ENCODE measurements around the gene NIPAL4. TPM values are rescaled to one million over a fixed set of nuclear protein-coding genes. Genes with fewer than 3 reads are reported as not detected.

Gene NIPAL4
- total RNA-seq, 6 experiments from 2014 or later = 0.07 TPM; not detected in 5

GRCh38 chr5:157446412-157446935 is 13.5 kb upstream of the NIPAL4 start:
- 88% methylated on average over 7 of the region's 9 CpGs for WGBS (ENCODE audit: insufficient coverage, low coverage, low lambda C conversion rate, missing lambda C conversion rate)
- H3K9me3 ChIP-seq = no peaks in the 10 kb centered on the region
- H3K4me1 ChIP-seq = no peaks in the 10 kb centered on the region
- no peak overlapping the region for H3K4me3 ChIP-seq
- TF ChIP-seq CTCF (IDR thresholded peaks at IDR 0.05) (no peak), POLR2A (IDR thresholded peaks at IDR 0.05) (no peak)
- no peak overlapping the region for H3K27ac ChIP-seq
- H3K36me3 ChIP-seq = no peaks in the 10 kb centered on the region
- DNase-seq (no peak), ATAC-seq (no peak)
- no peaks in the 10 kb centered on the region for H3K27me3 ChIP-seq
- intact Hi-C loops (cut with DNase I) = loop anchor here in 1 of 2 donors (10.0 kb wide), 1 partner anchor 268 kb away; no protein-coding TSS in a partner anchor

GRCh38 chr5:157447201-157447637 is 12.8 kb upstream of the NIPAL4 start:
- DNase-seq (no peak), ATAC-seq (no peak)
- H3K4me1 ChIP-seq = no peaks in the 10 kb centered on the region
- H3K36me3 ChIP-seq = no peaks in the 10 kb centered on the region
- H3K9me3 ChIP-seq = no peaks in the 10 kb centered on the region
- no peak overlapping the region for H3K27ac ChIP-seq
- 79% methylated on average over 13 of the region's 13 CpGs for WGBS (ENCODE audit: insufficient coverage, low coverage, low lambda C conversion rate, missing lambda C conversion rate)
- TF ChIP-seq CTCF (IDR thresholded peaks at IDR 0.05) (no peak), POLR2A (IDR thresholded peaks at IDR 0.05) (no peak)
- no peak overlapping the region for H3K4me3 ChIP-seq
- intact Hi-C loops (cut with DNase I) = loop anchor here in 1 of 2 donors (10.0 kb wide), 1 partner anchor 268 kb away; no protein-coding TSS in a partner anchor
- no peaks in the 10 kb centered on the region for H3K27me3 ChIP-seq

- no peaks in the 10 kb centered on the region for H3K9me3 ChIP-seq
- ATAC-seq (peak; percentile 14 to 54 (median 32)), DNase-seq (no peak)
- no peaks in the 10 kb centered on the region for H3K36me3 ChIP-seq
- H3K4me1 ChIP-seq = no peaks in the 10 kb centered on the region
- WGBS (ENCODE audit: insufficient coverage, low coverage, low lambda C conversion rate, missing lambda C conversion rate) = 39% methylated on average over 2 of the region's 6 CpGs
- intact Hi-C loops (cut with DNase I) = loop anchor here in 1 of 2 donors (10.0 kb wide), 1 partner anchor 266 kb away; no protein-coding TSS in a partner anchor
- H3K27me3 ChIP-seq = no peaks in the 10 kb centered on the region
- no peak for TF ChIP-seq POLR2A (IDR thresholded peaks at IDR 0.05)
- no peak for TF ChIP-seq CTCF (IDR thresholded peaks at IDR 0.05)
- H3K4me3 ChIP-seq = no peak overlapping the region
- no peak overlapping the region for H3K27ac ChIP-seq
These were observed 10.8 kb upstream of the NIPAL4 start for GRCh38 chr5:157449011-157449723.

- intact Hi-C loops (cut with DNase I) = no loop called here
- Histone ChIP-seq H3K27ac (no peak overlapping the region), H3K4me1 (no peaks in the 10 kb centered on the region), H3K4me3 (no peak overlapping the region), H3K27me3 (no peaks in the 10 kb centered on the region), H3K36me3 (no peaks in the 10 kb centered on the region), H3K9me3 (no peaks in the 10 kb centered on the region)
- no peak for TF ChIP-seq CTCF (IDR thresholded peaks at IDR 0.05)
- TF ChIP-seq POLR2A (IDR thresholded peaks at IDR 0.05) = no peak
- ATAC-seq (no peak), DNase-seq (no peak)
- 78% methylated on average over 3 of the region's 3 CpGs for WGBS (ENCODE audit: insufficient coverage, low coverage, low lambda C conversion rate, missing lambda C conversion rate)
These were observed 10.0 kb upstream of the NIPAL4 start for GRCh38 chr5:157450024-157450423.

Data from right lobe of liver (tissue), 6 donors.